SK-N-SH treated with all-trans-retinoic acid at 6 μM for 48 hours (cell line): ENCODE data around the gene MKKS.

Experiments
- ATAC-seq: fragments of 200-7000 bp; cut with Tn5 transposase; 3 replicates; pipeline ENCODE4 v1.9.1; 2020; ENCODE audit warnings: mild to moderate bottlenecking, moderate library complexity
- ARNTL ChIP-seq: fragments of 450-650 bp; formaldehyde crosslinking; IDR thresholded peaks from 2 replicates; pipeline ENCODE4 v1.5.0; 2020; ENCODE audit warnings: low read depth, mild to moderate bottlenecking, moderate library complexity, borderline replicate concordance
- BACH2 ChIP-seq: fragments of 250-450 bp; sonication (Bioruptor Pico); IDR thresholded peaks from 2 replicates; pipeline ENCODE4 v1.9.0; 2021; ENCODE audit warnings: mild to moderate bottlenecking, borderline replicate concordance
- CREB5 ChIP-seq: fragments of 250-450 bp; sonication (Bioruptor Pico); IDR thresholded peaks from 2 replicates; pipeline ENCODE4 v1.5.1; 2020; ENCODE audit warnings: low read depth, mild to moderate bottlenecking, moderate library complexity
- CSDC2 ChIP-seq: fragments of 250-450 bp; sonication (Bioruptor Pico); IDR thresholded peaks from 2 replicates; pipeline ENCODE4 v1.5.0; 2020; ENCODE audit warnings: mild to moderate bottlenecking, moderate library complexity
- ESRRG ChIP-seq: fragments of 250-450 bp; sonication (Bioruptor Pico); IDR thresholded peaks from 2 replicates; pipeline ENCODE4 v1.6.1; 2021; ENCODE audit warnings: mild to moderate bottlenecking
- GLIS3 ChIP-seq: fragments of 250-450 bp; sonication (Bioruptor Pico); IDR thresholded peaks from 2 replicates; pipeline ENCODE4 v1.5.0; 2020; ENCODE audit warnings: mild to moderate bottlenecking, moderate library complexity
- ISL1 ChIP-seq: fragments of 250-450 bp; sonication (Bioruptor Pico); IDR thresholded peaks from 2 replicates; pipeline ENCODE4 v2.1.2; 2022; ENCODE audit warnings: mild to moderate bottlenecking, moderate library complexity
- OSR1 ChIP-seq: fragments of 250-450 bp; sonication (Bioruptor Pico); IDR thresholded peaks from 2 replicates; pipeline ENCODE4 v1.8.0; 2022; ENCODE audit warnings: moderate library complexity, mild to moderate bottlenecking, inconsistent platforms
- PATZ1 ChIP-seq: fragments of 250-450 bp; sonication (Bioruptor Pico); IDR thresholded peaks from 2 replicates; pipeline ENCODE4 v1.8.0; 2020; ENCODE audit warnings: mild to moderate bottlenecking, moderate library complexity, borderline replicate concordance
- POU6F1 ChIP-seq: fragments of 250-450 bp; sonication (Bioruptor Pico); IDR thresholded peaks from 2 replicates; pipeline ENCODE4 v1.8.0; 2021; ENCODE audit warnings: low read depth, mild to moderate bottlenecking, moderate library complexity, borderline replicate concordance
- PPARA ChIP-seq: fragments of 250-450 bp; sonication (Bioruptor Pico); IDR thresholded peaks from 2 replicates; pipeline ENCODE4 v1.5.0; 2020; ENCODE audit warnings: mild to moderate bottlenecking, borderline replicate concordance
- RARB ChIP-seq: fragments of 250-450 bp; sonication (Bioruptor Pico); IDR thresholded peaks from 2 replicates; pipeline ENCODE4 v1.8.0; 2021; ENCODE audit warnings: mild to moderate bottlenecking, moderate library complexity
- SNAI2 ChIP-seq: fragments of 250-450 bp; sonication (Bioruptor Pico); IDR thresholded peaks from 2 replicates; pipeline ENCODE4 v1.5.0; 2020; ENCODE audit warnings: mild to moderate bottlenecking, moderate library complexity
- TCF4 ChIP-seq: fragments of 250-450 bp; sonication (Bioruptor Pico); IDR thresholded peaks from 2 replicates; pipeline ENCODE4 v1.8.0; 2021; ENCODE audit warnings: mild to moderate bottlenecking, moderate library complexity, borderline replicate concordance
- TOX ChIP-seq: fragments of 250-450 bp; sonication (Bioruptor Pico); IDR thresholded peaks from 2 replicates; pipeline ENCODE4 v1.8.0; 2021; ENCODE audit warnings: mild to moderate bottlenecking, moderate library complexity, borderline replicate concordance
- TSHZ2 ChIP-seq: fragments of 250-450 bp; sonication (Bioruptor Pico); IDR thresholded peaks from 2 replicates; pipeline ENCODE4 v1.5.0; 2020; ENCODE audit warnings: mild to moderate bottlenecking, moderate library complexity
- ZC3H10 ChIP-seq: fragments of 250-450 bp; sonication (Bioruptor Pico); IDR thresholded peaks from 2 replicates; pipeline ENCODE4 v1.5.1; 2021; ENCODE audit warnings: mild to moderate bottlenecking, moderate library complexity
- ZFP3 ChIP-seq: fragments of 250-450 bp; sonication (Bioruptor Pico); IDR thresholded peaks from 2 replicates; pipeline ENCODE4 v1.5.0; 2020; ENCODE audit warnings: mild to moderate bottlenecking, moderate library complexity
- ZFP30 ChIP-seq: fragments of 450-650 bp; formaldehyde crosslinking; IDR thresholded peaks from 2 replicates; pipeline ENCODE4 v1.5.0; 2022; ENCODE audit warnings: mild to moderate bottlenecking, moderate library complexity
- ZNF565 ChIP-seq: fragments of 450-650 bp; formaldehyde crosslinking; conservative IDR thresholded peaks from 2 replicates; pipeline ENCODE4 v1.5.0; 2020; ENCODE audit warnings: low read depth, mild to moderate bottlenecking, moderate library complexity
- ZNF70 ChIP-seq: fragments of 450-650 bp; formaldehyde crosslinking; IDR thresholded peaks from 2 replicates; pipeline ENCODE4 v1.5.0; 2020; ENCODE audit warnings: mild to moderate bottlenecking, moderate library complexity
- ZNF8 ChIP-seq: fragments of 450-650 bp; formaldehyde crosslinking; IDR thresholded peaks from 2 replicates; pipeline ENCODE4 v1.5.0; 2020; ENCODE audit warnings: mild to moderate bottlenecking, moderate library complexity

Gene MKKS

GRCh38 chr20:10433623-10434466, at the start of gene MKKS:
Gene MKKS (minus strand): TSS chr20:10434222. CDS start chr20:10413514, 20,708 bp downstream.
- ATAC-seq, result peak; percentile 79
- TF ChIP-seq ZC3H10 (no peak), PPARA (CRISPR knock-in tag) (no peak), ZNF8 (no peak), ZNF70 (CRISPR knock-in tag) (no peak), ARNTL (CRISPR knock-in tag) (no peak), GLIS3 (no peak), SNAI2 (no peak), ZNF565 (CRISPR knock-in tag) (no peak), TCF4 (CRISPR knock-in tag) (no peak), POU6F1 (CRISPR knock-in tag) (no peak), OSR1 (CRISPR knock-in tag) (no peak), CREB5 (CRISPR knock-in tag) (no peak), ZFP3 (CRISPR knock-in tag) (no peak), ZFP30 (CRISPR knock-in tag) (no peak), BACH2 (CRISPR knock-in tag) (no peak), ESRRG (CRISPR knock-in tag) (no peak), RARB (CRISPR knock-in tag) (no peak), TSHZ2 (CRISPR knock-in tag) (no peak), TOX (CRISPR knock-in tag) (no peak), ISL1 (no peak)

- no peak for TF ChIP-seq CSDC2 (CRISPR knock-in tag)
- TF ChIP-seq TOX (CRISPR knock-in tag), result no peak
- no peak for TF ChIP-seq ZNF70 (CRISPR knock-in tag)
- no peak for TF ChIP-seq ESRRG (CRISPR knock-in tag)
- TF ChIP-seq ZNF565 (CRISPR knock-in tag), result no peak
- no peak for TF ChIP-seq PPARA (CRISPR knock-in tag)
- no peak for TF ChIP-seq ZNF8
- no peak for TF ChIP-seq ZC3H10
- TF ChIP-seq CREB5 (CRISPR knock-in tag), result no peak
- no peak for TF ChIP-seq POU6F1 (CRISPR knock-in tag)
- TF ChIP-seq ARNTL (CRISPR knock-in tag), result no peak
- TF ChIP-seq ZFP30 (CRISPR knock-in tag), result no peak
- TF ChIP-seq ZFP3 (CRISPR knock-in tag), result no peak
- no peak for TF ChIP-seq PATZ1 (CRISPR knock-in tag)
- TF ChIP-seq RARB (CRISPR knock-in tag), result no peak
- no peak for TF ChIP-seq OSR1 (CRISPR knock-in tag)
- TF ChIP-seq ISL1, result no peak
- TF ChIP-seq TCF4 (CRISPR knock-in tag), result no peak
- TF ChIP-seq GLIS3, result no peak
- no peak for TF ChIP-seq BACH2 (CRISPR knock-in tag)
- ATAC-seq, result no peak
These were observed 49.7 kb upstream of the MKKS start for GRCh38 chr20:10483691-10484090.
